ENCODE results near the gene CFAP90. TPM values are rescaled to one million over a fixed set of nuclear protein-coding genes. Genes with fewer than 3 reads are reported as not detected.

The CFAP90 gene
- total and polyA plus RNA-seq, 2 of the 8 experiments (the other 6 are each of a cell fraction or from before 2014, with no cell fraction given): 0.39 to 0.92 TPM

- TF ChIP-seq CHD7 (IDR thresholded peaks at IDR 0.05; ENCODE audit: insufficient replicate concordance, low read length) (no peak), EZH2 (IDR thresholded peaks at IDR 0.05; ENCODE audit: low read depth, low read length, severe bottlenecking) (no peak), CREB1 (IDR thresholded peaks at IDR 0.05) (no peak), NANOG (IDR thresholded peaks at IDR 0.05; ENCODE audit: insufficient read depth, low read depth, low read length, poor library complexity, severe bottlenecking) (no peak), TBP (IDR thresholded peaks at IDR 0.05; ENCODE audit: low read depth, low read length) (no peak), KDM5A (IDR thresholded peaks at IDR 0.05; ENCODE audit: low read length) (no peak), TCF12 (IDR thresholded peaks at IDR 0.05; ENCODE audit: low read depth, low read length) (no peak), BRCA1 (IDR thresholded peaks at IDR 0.05; ENCODE audit: low read depth, low read length) (no peak)
Observed at GRCh38 chr5:7828269-7828668, 22.7 kb downstream of the CFAP90 start (continued).
